Measurements from ENCODE around the gene PRPF38A.

PRPF38A gene

GRCh38 chr1:52455686-52456085 lies 51.3 kb downstream of the PRPF38A start:
- in situ Hi-C loops (cut with MboI; ENCODE audit: low sequenced_read_pairs), result no loop called here

- in situ Hi-C loops (cut with MboI; ENCODE audit: low sequenced_read_pairs), result no loop called here
Observed at GRCh38 chr1:52460694-52461093, 56.3 kb downstream of the PRPF38A start.

- in situ Hi-C loops (cut with MboI; ENCODE audit: low sequenced_read_pairs), result no loop called here
Observed at GRCh38 chr1:52461821-52462220, 57.4 kb downstream of the PRPF38A start.

GRCh38 chr1:52463891-52464290 lies 59.5 kb downstream of the PRPF38A start:
- in situ Hi-C loops (cut with MboI; ENCODE audit: low sequenced_read_pairs), result no loop called here

GRCh38 chr1:52469108-52469507 lies 64.7 kb downstream of the PRPF38A start:
- in situ Hi-C loops (cut with MboI; ENCODE audit: low sequenced_read_pairs), result no loop called here

Measured in HL-60/S4 (cell line).